DMS 273 (cell line): ENCODE measurements around the gene OAT.

ENCODE experiments used
- DNase-seq: peaks from one replicate; lab custom pipeline; 2025; ENCODE audit not compliant: unreplicated experiment; lab: John Stamatoyannopoulos, UW

OAT gene

GRCh38 chr10:124407456-124407855, 11.3 kb downstream of the OAT start:
- no peak for DNase-seq

GRCh38 chr10:124403548-124403947, 15.2 kb downstream of the OAT start:
- DNase-seq = peak; percentile 84

GRCh38 chr10:124402273-124402672, 16.4 kb downstream of the OAT start:
- DNase-seq = no peak

GRCh38 chr10:124401633-124402032, 17.1 kb downstream of the OAT start:
- DNase-seq = no peak

GRCh38 chr10:124394583-124394982, 24.1 kb downstream of the OAT start:
- DNase-seq = no peak

GRCh38 chr10:124392626-124393342, 25.9 kb downstream of the OAT start:
- peak; percentile 41 for DNase-seq

- DNase-seq = no peak
Measured at GRCh38 chr10:124390471-124391187, 28.1 kb downstream of the OAT start.

GRCh38 chr10:124389613-124390361, 28.9 kb downstream of the OAT start:
- DNase-seq = no peak

- DNase-seq = peak; percentile 91
Measured at GRCh38 chr10:124388823-124389612, 29.7 kb downstream of the OAT start.

- no peak for DNase-seq
Measured at GRCh38 chr10:124388476-124388822, 30.3 kb downstream of the OAT start.

GRCh38 chr10:124387078-124387874, 31.4 kb downstream of the OAT start:
- peak; percentile 11 for DNase-seq

GRCh38 chr10:124386186-124387077, 32.3 kb downstream of the OAT start:
- DNase-seq = no peak

GRCh38 chr10:124385627-124386185, 33.0 kb downstream of the OAT start:
- DNase-seq = no peak

GRCh38 chr10:124384591-124385190, 34.0 kb downstream of the OAT start:
- DNase-seq = no peak

- peak; percentile 54 for DNase-seq
Measured at GRCh38 chr10:124384172-124384571, 34.6 kb downstream of the OAT start.

GRCh38 chr10:124383496-124383895, 35.2 kb downstream of the OAT start:
- no peak for DNase-seq

- no peak for DNase-seq
Measured at GRCh38 chr10:124381011-124381611, 37.6 kb downstream of the OAT start.
